Activated naive CD8-positive, alpha-beta T cell (primary cell): ENCODE measurements around the gene CATSPER1.

Source experiments
- H3K27ac Mint-ChIP-seq: one replicate; pipeline ENCODE4 v1.8.0; 2021; ENCODE audit warnings: mixed read lengths
- H3K27me3 Mint-ChIP-seq: one replicate; pipeline ENCODE4 v1.8.0; 2021; ENCODE audit warnings: mixed read lengths
- H3K36me3 Mint-ChIP-seq: one replicate; pipeline ENCODE4 v1.8.0; 2021; ENCODE audit warnings: mixed read lengths
- H3K4me1 Mint-ChIP-seq: one replicate; pipeline ENCODE4 v1.8.0; 2021; ENCODE audit warnings: low read depth, mixed read lengths
- H3K4me3 Mint-ChIP-seq: one replicate; pipeline ENCODE4 v1.8.0; 2021; ENCODE audit warnings: mild to moderate bottlenecking, mixed read lengths
- H3K9me3 Mint-ChIP-seq: one replicate; pipeline ENCODE4 v1.8.0; 2021; ENCODE audit warnings: low read depth, mixed read lengths

Gene CATSPER1

DNA sequence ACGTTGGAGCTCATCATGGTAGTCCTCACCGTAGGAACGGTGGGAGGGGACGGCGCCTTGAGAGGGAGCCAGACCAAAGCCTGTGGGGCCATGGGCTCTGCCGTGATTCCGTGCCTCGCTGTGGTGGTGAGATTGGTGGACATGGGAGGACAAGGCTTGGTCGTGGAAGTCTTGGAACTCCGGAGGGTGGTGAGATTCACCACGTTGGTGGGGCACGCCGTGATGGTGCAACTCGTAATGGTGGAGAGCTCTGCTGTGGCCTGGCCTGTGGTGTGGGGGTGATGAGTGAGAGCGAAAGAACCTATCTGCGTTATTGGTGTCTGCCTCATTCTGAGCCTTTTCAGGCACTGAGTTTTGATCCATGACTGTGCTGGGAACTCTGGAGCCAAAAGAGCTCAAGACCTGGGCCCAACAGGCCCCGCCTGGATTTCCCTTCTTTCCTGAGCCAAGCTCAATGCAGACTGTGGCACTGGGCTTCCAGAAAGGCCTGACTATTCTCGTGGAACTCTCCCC lies at the start of gene CATSPER1:
Gene CATSPER1 (minus strand): TSS at position 463 of the 513 bp plus-strand sequence. CDS start 100 bp downstream, at position 363.
- peaks cover 6% of the 10 kb centered on the region for H3K4me1 Mint-ChIP-seq
- no peaks in the 10 kb centered on the region for H3K27me3 Mint-ChIP-seq
- H3K4me3 Mint-ChIP-seq: no peak within 1 kb of the TSS
- no peak within 1 kb of the TSS for H3K27ac Mint-ChIP-seq
- no peaks in the 10 kb centered on the region for H3K9me3 Mint-ChIP-seq
- H3K36me3 Mint-ChIP-seq: no peaks in the 10 kb centered on the region

GRCh38 chr11:66075273-66075672 lies 49.0 kb upstream of the CATSPER1 start:
- no peaks in the 10 kb centered on the region for H3K27me3 Mint-ChIP-seq
- no peaks in the 10 kb centered on the region for H3K9me3 Mint-ChIP-seq
- no peak overlapping the region for H3K4me3 Mint-ChIP-seq
- peaks cover 7% of the 10 kb centered on the region for H3K36me3 Mint-ChIP-seq
- H3K27ac Mint-ChIP-seq: peak overlapping the region; percentile 16
- H3K4me1 Mint-ChIP-seq: peaks cover 84% of the 10 kb centered on the region

DNA sequence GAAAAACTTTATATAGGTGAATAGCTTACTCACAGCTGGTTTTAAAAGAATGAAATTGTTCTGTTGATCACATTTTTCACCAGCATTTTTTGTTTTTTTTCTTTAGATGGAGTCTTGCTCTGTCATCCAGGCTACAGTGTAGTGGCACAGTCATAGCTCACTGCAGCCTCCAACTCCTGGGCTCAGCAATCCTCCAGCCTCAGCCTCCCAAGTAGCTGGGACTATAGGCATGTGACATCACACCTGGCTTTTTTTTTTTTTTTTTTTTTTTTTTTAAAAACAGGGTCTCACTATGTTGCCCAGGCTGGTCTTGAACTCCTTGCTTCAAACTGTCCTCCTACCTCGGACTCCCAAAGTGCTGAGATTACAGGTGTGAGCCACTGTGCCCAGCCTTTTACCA lies 47.4 kb upstream of the CATSPER1 start:
- no peak overlapping the region for H3K27ac Mint-ChIP-seq
- peak overlapping the region; percentile 20 for H3K4me3 Mint-ChIP-seq
- H3K4me1 Mint-ChIP-seq: peaks cover 76% of the 10 kb centered on the region
- H3K9me3 Mint-ChIP-seq: no peaks in the 10 kb centered on the region
- H3K36me3 Mint-ChIP-seq: peaks cover 7% of the 10 kb centered on the region
- H3K27me3 Mint-ChIP-seq: no peaks in the 10 kb centered on the region

DNA sequence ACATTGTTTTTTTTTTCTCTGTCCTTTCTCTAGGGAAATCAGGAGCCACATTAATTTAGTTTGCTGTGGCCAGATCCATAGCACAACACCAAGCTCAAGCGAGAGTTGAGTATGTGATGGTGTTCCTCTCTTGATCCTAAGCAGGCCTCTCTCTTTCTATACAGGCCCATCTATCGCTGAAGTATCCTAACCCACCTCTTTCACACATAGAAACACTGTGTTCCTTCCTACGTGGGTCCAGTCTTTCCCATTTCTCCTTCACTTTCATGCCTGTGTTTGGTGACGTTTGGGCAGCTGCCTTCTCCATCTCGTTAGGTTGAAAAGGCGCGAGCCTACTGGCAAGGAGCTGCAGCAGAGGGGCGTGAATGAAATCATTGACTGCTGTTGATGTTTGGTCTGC lies 46.2 kb upstream of the CATSPER1 start:
- peaks cover 5% of the 10 kb centered on the region for H3K36me3 Mint-ChIP-seq
- peaks cover 79% of the 10 kb centered on the region for H3K4me1 Mint-ChIP-seq
- no peaks in the 10 kb centered on the region for H3K27me3 Mint-ChIP-seq
- H3K9me3 Mint-ChIP-seq: no peaks in the 10 kb centered on the region
- H3K27ac Mint-ChIP-seq: peak overlapping the region; percentile 93
- H3K4me3 Mint-ChIP-seq: peak overlapping the region; percentile 96

DNA sequence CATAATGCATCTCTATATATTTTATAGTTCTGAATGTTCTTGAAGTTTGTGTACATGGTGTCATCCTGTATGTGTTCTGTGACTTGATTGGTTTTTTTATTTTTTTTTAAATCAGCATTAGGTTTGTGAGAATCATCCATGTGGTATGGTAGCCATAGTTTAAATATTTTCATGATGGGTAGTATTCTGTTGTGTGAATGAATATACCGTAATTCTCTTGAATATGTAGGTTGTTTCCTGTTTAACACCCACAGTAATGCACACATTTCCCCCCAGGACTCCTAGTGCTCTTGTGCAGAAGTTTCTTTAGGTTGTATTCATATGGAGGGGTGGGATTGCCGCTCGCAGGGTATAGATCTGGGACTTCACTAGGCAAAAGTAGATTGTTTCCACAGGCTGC lies 45.8 kb upstream of the CATSPER1 start:
- Mint-ChIP-seq H3K9me3 (no peaks in the 10 kb centered on the region), H3K4me1 (peaks cover 79% of the 10 kb centered on the region), H3K36me3 (peaks cover 3% of the 10 kb centered on the region), H3K27ac (peak overlapping the region; percentile 93), H3K4me3 (peak overlapping the region; percentile 96), H3K27me3 (no peaks in the 10 kb centered on the region)

DNA sequence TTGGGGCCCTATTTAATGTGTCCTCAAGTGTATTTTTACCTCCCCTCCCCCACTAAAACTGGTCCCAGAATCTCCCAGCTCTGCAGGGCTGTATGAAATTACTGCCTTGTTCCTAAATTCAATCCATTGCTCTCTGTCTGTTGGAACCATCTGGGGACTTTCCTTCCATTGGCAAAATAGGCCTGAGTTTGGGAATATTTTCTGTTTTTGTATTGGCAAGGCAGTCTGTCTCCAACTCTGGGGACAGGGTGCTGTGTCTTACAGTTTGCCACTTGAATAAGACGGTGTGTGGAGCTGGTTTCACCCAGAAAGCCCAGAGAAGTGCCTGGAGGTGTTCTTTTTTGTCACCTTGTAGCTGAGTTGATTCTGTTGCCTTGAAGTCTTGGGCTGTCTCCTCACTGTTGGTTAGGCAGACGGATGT lies 45.1 kb upstream of the CATSPER1 start:
- H3K4me1 Mint-ChIP-seq: peaks cover 80% of the 10 kb centered on the region
- H3K27me3 Mint-ChIP-seq: no peaks in the 10 kb centered on the region
- peak overlapping the region; percentile 96 for H3K4me3 Mint-ChIP-seq
- no peaks in the 10 kb centered on the region for H3K9me3 Mint-ChIP-seq
- H3K27ac Mint-ChIP-seq: peak overlapping the region; percentile 93
- peaks cover 3% of the 10 kb centered on the region for H3K36me3 Mint-ChIP-seq

GRCh38 chr11:66070604-66071380 lies 44.5 kb upstream of the CATSPER1 start:
- no peaks in the 10 kb centered on the region for H3K27me3 Mint-ChIP-seq
- peaks cover 78% of the 10 kb centered on the region for H3K4me1 Mint-ChIP-seq
- peak overlapping the region; percentile 96 for H3K4me3 Mint-ChIP-seq
- H3K36me3 Mint-ChIP-seq: peaks cover 3% of the 10 kb centered on the region
- H3K9me3 Mint-ChIP-seq: no peaks in the 10 kb centered on the region
- H3K27ac Mint-ChIP-seq: peak overlapping the region; percentile 93

DNA sequence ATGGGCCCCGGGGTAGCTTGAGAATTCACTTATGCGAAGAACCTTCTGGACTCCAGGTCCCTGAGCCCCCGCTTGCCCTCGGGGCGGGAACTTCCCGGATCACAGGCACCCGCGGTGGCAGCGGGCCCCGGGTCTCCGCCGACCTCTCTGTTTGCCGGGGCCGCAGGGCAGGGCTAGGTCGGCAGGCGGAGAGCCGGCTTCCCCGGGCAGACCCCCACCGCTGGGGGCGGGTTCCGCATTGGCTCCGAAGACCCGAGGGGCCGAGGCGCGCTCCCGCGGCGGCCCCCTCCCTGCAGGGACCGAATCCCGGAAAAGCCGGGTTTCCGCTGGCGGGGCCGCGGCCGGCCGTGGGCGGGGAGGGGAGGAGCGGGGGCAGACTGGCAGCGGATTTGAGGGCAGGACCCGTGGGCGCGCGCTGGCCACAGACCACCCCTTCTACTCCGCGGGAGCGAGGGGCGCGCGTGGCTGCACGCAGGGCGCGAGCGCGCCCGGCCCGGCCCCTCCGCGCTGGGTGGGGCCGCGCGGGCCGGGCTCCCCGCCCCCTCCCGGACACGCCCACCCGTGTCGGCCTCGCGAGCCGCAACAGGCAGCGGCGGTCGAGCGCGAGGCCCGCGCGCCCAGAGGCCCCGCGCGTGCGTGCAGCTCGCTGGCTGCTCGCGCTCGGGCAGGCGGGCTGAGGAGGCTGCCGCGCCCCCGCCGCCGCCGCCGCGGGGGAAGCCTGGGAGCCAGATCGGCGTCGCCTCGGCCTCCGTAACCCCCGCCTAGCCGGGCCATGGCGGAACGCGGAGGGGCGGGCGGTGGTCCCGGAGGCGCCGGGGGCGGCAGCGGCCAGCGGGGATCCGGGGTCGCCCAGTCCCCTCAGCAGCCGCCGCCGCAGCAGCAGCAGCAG lies 43.7 kb upstream of the CATSPER1 start, which contains the start of gene PACS1:
Gene PACS1 (plus strand): TSS at position 558 of the 889 bp plus-strand sequence. CDS start 215 bp downstream, at position 773.
- H3K4me3 Mint-ChIP-seq: peak within 1 kb of the TSS; percentile 96
- H3K27me3 Mint-ChIP-seq: no peaks in the 10 kb centered on the region
- no peaks in the 10 kb centered on the region for H3K9me3 Mint-ChIP-seq
- H3K36me3 Mint-ChIP-seq: peaks cover 7% of the 10 kb centered on the region
- H3K4me1 Mint-ChIP-seq: peaks cover 74% of the 10 kb centered on the region
- H3K27ac Mint-ChIP-seq: peak within 1 kb of the TSS; percentile 93

GRCh38 chr11:66068923-66069714 lies 42.8 kb upstream of the CATSPER1 start:
- peaks cover 11% of the 10 kb centered on the region for H3K36me3 Mint-ChIP-seq
- H3K4me3 Mint-ChIP-seq: peak overlapping the region; percentile 88
- H3K4me1 Mint-ChIP-seq: peaks cover 69% of the 10 kb centered on the region

GRCh38 chr11:66068154-66068821 lies 42.0 kb upstream of the CATSPER1 start:
- Mint-ChIP-seq H3K36me3 (peaks cover 13% of the 10 kb centered on the region), H3K9me3 (no peaks in the 10 kb centered on the region)

More at GRCh38 chr11:66068923-66069714, 42.8 kb upstream of the CATSPER1 start:
- no peaks in the 10 kb centered on the region for H3K9me3 Mint-ChIP-seq
- no peaks in the 10 kb centered on the region for H3K27me3 Mint-ChIP-seq
- peak overlapping the region; percentile 93 for H3K27ac Mint-ChIP-seq

GRCh38 chr11:66067640-66068039 lies 41.4 kb upstream of the CATSPER1 start:
- H3K27ac Mint-ChIP-seq: peak overlapping the region; percentile 93
- no peaks in the 10 kb centered on the region for H3K27me3 Mint-ChIP-seq
- H3K4me1 Mint-ChIP-seq: peaks cover 57% of the 10 kb centered on the region
- H3K9me3 Mint-ChIP-seq: no peaks in the 10 kb centered on the region
- H3K4me3 Mint-ChIP-seq: no peak overlapping the region
- H3K36me3 Mint-ChIP-seq: peaks cover 20% of the 10 kb centered on the region

More at GRCh38 chr11:66068154-66068821, 42.0 kb upstream of the CATSPER1 start:
- Mint-ChIP-seq H3K4me1 (peaks cover 62% of the 10 kb centered on the region), H3K27ac (peak overlapping the region; percentile 93), H3K27me3 (no peaks in the 10 kb centered on the region), H3K4me3 (peak overlapping the region; percentile 88)

GRCh38 chr11:66066751-66067150 lies 40.5 kb upstream of the CATSPER1 start:
- H3K27me3 Mint-ChIP-seq: no peaks in the 10 kb centered on the region
- peak overlapping the region; percentile 82 for H3K27ac Mint-ChIP-seq
- H3K9me3 Mint-ChIP-seq: no peaks in the 10 kb centered on the region
- peaks cover 50% of the 10 kb centered on the region for H3K4me1 Mint-ChIP-seq
- peaks cover 22% of the 10 kb centered on the region for H3K36me3 Mint-ChIP-seq
- H3K4me3 Mint-ChIP-seq: no peak overlapping the region

- H3K36me3 Mint-ChIP-seq: peaks cover 30% of the 10 kb centered on the region
- no peak overlapping the region for H3K27ac Mint-ChIP-seq
- no peak overlapping the region for H3K4me3 Mint-ChIP-seq
- no peaks in the 10 kb centered on the region for H3K27me3 Mint-ChIP-seq
- H3K4me1 Mint-ChIP-seq: peaks cover 57% of the 10 kb centered on the region
- no peaks in the 10 kb centered on the region for H3K9me3 Mint-ChIP-seq
These were observed 38.3 kb upstream of the CATSPER1 start for GRCh38 chr11:66064571-66064970.

GRCh38 chr11:66063900-66064299 lies 37.6 kb upstream of the CATSPER1 start:
- no peak overlapping the region for H3K4me3 Mint-ChIP-seq
- peaks cover 30% of the 10 kb centered on the region for H3K36me3 Mint-ChIP-seq
- peaks cover 50% of the 10 kb centered on the region for H3K4me1 Mint-ChIP-seq
- H3K9me3 Mint-ChIP-seq: no peaks in the 10 kb centered on the region
- H3K27ac Mint-ChIP-seq: peak overlapping the region; percentile 62
- no peaks in the 10 kb centered on the region for H3K27me3 Mint-ChIP-seq
